ENCODE measurements around the gene FAM185A.
"Not testable (repeated sequence)": the region's sequence is repeated elsewhere in the genome, so short reads cannot be mapped to it uniquely, and the experiment has no call there.

FAM185A gene

DNA sequence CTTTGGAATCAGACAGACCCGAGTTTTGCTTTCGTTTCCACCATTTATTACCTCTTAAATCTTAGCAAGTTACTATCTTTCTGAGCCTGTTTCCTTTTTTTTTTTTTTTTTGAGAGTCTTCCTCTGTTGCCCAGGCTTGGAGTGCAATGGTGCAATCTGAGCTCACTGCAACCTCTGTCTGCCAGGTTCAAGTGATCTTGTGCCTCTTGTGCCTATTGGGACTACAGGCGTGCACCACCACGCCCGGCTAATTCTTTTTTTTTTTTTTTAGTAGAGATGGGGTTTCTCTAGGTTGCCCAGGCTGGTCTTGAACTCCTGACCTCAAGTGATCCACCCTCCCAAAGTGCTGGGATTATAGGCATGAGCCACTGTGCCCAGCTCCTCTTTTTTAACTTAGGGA, 84.5 kb downstream of the FAM185A start:
- no peak for DNase-seq

- no peak for DNase-seq
These were observed 85.7 kb downstream of the FAM185A start for GRCh38 chr7:102834466-102834865.

DNA sequence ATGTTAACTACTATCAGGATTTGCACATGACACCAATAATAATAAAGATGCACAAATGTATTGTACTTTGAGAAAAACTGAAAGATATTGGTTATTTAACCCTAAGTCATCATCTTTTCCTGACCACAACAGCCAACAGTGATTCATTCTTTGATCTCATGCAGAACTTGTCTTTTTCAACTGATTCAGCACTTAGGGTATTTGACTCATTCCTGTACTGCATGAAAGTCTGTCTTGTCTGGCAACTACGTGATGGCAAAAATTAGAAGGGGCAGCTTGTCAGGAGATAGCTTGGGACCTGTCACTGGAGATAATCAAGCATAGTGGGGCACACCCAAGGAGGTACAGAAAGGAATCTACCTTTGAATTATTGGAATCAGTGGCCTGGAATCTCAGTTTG, 86.2 kb downstream of the FAM185A start:
- peak; percentile 90 for DNase-seq

- DNase-seq, result peak; percentile 93
These were observed 87.6 kb downstream of the FAM185A start for GRCh38 chr7:102836191-102836919.

- no peak for DNase-seq
These were observed 88.2 kb downstream of the FAM185A start for GRCh38 chr7:102836977-102837376.

DNA sequence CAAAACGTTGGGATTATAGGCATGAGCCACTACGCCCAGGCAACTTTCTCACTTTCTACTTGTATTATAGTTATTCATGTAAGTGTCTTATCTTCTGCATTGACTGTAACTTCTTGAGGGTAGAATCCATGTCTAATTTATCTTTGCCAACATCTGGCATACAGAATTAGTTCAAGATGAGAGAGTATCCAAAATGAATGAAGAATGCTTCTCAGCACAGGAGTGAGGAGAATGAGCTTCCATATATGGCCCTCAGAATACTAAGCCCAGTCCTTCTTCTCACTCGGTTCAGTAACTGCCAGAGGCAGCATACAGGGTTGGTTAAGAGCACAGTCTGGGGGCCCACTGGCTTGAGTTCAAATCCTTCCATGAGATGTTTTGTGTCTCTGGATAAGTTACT, 89.0 kb downstream of the FAM185A start:
- no peak for DNase-seq

DNA sequence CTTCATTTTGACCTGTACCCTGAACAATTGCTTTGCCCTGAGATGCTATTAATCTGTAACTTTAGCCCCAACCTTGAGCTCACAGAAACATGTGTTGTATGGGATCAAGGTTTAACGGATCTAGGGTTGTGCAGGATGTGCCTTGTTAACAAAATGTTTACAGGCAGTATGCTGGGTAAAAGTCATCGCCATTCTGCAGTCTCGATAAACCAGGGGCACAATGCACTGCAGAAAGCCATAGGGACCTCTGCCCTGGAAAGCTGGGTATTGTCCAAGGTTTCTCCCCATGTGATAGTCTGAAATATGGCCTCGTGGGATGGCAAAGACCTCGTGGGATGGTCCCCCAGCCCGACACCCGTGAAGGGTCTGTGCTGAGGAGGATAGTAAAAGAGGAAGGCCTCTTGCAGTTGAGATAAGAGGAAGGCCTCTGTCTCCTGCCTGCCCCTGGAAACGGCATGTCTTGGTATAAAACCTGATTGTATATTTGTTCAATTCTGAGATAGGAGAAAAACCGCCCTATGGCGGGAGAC, 89.8 kb downstream of the FAM185A start:
- DNase-seq, result not testable (repeated sequence)

DNA sequence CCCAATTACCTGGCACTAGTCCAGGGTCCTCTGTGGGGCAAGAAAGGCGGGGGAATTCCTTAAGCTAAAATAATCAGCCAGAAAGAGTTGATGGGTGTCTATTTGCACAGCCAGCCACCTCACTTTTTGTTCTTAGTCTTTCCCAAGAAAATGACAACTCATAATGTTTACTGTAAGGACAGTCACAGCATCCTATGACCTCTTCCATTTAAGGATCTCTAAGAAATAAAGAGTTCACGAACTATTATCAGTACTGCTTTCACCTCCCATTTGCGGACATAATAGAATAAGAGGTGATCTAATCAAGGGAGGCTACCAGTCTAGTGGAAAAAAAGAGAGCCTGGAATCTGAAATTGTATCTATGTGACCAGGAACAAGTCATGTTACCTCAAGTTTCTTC, 91.6 kb downstream of the FAM185A start:
- DNase-seq, result no peak

- no peak for DNase-seq
These were observed 92.5 kb downstream of the FAM185A start for GRCh38 chr7:102841290-102841689.

DNA sequence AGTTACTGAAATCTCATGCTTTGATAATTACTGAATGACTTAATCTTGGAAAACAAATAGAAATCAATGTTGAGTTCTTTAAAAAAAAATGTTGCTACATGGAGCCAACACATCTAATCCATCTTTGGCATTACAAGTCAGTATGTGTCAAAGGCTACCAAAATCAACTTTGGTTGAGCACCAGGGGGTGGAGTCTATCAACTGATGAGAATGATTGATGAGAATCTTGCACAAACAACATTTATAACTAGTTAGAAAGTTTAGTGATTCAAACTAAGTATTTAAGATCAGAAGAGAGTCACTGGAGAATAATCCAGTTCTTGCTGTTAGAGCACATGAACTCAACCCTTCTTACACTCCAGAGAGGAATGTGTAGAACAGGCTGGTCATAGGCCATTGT, 93.5 kb downstream of the FAM185A start:
- no peak for DNase-seq

DNA sequence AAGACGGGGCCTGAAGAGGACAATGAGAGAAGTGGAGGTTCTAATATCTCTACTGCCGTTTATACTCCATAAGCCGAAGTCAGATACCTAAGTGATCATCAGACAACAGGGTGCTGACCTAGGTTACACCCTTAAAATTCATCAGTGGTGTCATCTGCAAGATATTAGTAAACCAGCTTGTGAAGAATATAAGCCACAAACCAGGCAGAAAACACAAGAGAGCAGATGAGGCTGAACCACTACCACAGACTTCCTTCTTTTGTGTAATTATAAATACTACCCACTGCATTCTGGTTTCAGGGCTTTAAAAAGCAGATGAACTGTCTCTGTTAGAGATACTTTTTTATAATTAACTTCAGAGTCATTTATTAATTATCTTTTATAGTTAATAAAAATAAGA, 95.1 kb downstream of the FAM185A start:
- DNase-seq, result no peak

DNA sequence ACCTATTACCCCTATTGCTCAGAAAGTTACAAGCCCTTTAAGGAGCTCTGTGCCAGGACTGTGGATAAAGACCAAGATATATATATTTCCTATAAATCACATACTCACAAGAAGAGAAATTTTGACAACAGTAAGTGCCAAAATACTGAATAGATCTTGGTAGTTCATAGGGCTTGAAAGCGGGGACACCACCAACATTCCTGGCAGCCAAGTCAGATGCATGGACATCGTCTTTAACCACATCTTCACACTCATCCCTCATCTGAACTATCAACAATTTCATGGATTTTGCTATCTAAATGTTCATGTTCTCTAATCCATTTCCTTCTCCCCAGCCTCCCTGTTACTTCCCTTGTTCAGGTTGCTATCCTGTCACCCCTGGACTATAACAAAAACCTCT, 96.5 kb downstream of the FAM185A start:
- no peak for DNase-seq

DNA sequence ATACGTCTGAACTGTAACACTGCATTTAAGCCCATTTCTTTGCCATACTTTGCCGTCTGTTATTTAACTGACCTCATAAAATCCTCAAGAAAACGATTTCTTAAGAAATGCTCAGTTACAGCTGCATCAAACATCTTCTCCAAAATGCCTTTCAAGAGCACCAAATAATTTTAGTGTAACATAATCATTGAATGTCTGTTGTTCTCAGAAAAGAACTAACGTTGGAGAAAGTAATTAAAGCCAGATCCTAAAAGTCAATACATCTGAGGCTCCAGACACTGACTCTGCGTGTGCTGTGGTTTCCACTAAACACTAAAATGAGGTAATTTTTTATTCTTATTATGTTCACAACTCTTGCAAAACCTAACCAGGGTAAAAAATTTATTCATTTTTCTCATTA, 100.3 kb downstream of the FAM185A start:
- no peak for DNase-seq

GRCh38 chr7:102849538-102849937, 100.7 kb downstream of the FAM185A start:
- DNase-seq, result no peak

DNA sequence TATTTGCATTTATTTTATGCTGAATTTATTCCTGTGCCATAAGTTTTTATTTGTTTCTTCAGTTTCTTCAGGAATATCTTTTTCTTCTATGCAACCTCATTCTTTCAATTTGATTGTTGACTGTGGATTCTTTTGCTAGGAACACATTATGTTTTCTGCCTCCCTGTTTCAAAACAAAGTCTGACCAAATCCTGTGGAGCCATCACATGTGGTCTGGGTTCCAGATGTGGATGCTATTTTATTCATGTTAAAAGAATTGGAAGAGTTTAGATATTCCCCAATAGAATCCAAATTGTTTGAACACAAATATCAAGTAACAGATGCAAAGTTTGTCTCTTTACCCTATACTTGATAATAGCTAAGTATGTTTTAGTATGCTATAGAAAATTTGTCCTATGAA, 107.2 kb downstream of the FAM185A start:
- no peak for DNase-seq
